NCI-H748 (cell line): ENCODE results near the gene GYS1.

ENCODE experiments used
- DNase-seq: peaks from one replicate; lab custom pipeline; 2025; ENCODE audit not compliant: unreplicated experiment; lab: John Stamatoyannopoulos, UW

The GYS1 gene

GRCh38 chr19:48965040-48965805 lies 27.9 kb downstream of the GYS1 start, which contains the start of gene FTL:
Gene FTL, plus strand, starts transcription at chr19:48965309. Its CDS starts 199 bp downstream, at chr19:48965508.
- peak; percentile 98 for DNase-seq

- no peak for DNase-seq
Observed at GRCh38 chr19:48964205-48965039, 28.7 kb downstream of the GYS1 start.

DNA sequence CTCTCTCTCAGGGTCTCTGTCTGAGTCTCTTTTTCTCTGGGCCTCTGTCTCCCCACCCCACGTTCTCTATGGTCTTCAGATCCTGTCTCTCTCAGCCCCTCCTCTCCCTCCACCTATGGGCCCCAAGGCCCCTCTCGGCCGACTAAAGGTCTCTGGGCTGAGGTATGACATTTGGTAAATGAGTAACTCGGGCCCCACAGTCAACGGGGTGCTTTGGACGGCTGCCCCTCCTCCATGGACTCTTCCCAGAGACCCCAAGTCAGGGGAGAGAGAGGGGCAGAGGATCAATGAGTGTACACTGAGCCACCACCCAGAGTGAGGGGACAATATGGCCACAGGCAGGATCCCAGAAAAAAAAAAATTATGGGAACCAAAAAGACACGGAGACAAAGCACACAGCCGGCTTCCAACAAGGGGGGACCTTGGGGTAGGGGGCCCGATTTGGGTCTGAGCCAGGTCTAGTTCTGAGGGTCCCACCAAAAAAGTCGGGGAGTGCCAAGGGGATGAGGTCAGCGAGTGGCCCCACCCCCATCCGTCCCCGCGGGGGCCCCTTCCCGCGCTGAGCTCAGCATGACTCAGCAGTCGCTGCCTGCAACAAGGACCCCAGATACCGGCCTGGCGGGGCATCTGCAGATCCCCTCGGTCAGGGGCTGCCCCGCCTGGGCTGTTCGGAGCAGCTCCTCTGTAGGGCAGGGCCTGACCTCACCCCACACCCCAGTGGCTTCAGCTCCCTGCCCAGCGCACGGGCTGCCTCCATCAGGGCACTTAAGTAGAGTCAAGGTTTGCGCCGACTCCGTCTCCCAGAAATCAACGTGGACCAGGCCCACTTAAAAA lies 29.5 kb downstream of the GYS1 start:
- peak; percentile 34 for DNase-seq

GRCh38 chr19:48962849-48963165 lies 30.3 kb downstream of the GYS1 start:
- no peak for DNase-seq

DNA sequence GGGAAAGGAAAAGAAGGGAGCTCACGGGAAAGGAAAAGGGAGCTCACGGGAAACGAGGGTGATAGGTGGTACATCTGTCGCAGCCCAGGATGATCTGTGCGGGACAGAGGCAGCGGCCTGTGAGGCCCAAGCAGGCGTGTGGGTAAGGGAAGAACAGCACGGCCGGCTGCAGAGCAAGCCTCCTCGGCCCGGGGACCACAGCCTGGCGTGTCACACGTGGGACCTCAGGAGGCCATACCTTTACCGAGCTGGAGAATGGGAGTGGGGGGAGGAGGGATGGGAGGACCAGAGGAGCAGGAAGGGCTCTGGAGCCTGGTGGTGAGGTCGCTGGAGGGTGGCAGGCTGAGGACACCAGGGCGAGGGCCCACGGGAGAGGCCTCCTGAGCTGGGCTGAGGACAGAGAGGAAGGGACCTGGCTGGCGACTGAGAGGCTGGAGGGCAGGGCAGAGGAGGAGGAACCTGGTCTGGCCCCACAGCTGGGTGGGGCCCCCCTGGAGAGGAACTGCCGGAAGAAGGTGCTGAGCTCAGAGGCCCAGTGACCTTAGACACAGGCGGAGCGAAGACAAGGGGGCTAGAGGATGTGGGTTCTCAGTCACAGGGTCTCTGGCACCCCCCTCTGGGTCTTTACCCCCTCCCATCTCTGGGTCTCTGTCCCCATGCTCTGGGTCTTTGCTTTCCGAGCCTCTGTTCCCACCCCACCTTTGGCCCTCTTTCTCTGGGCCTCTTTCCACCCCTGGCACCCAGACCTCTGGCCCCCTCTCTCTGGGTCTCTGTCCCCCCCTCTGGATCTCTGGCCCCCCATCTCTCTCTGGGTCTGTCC lies 30.9 kb downstream of the GYS1 start:
- DNase-seq: no peak

DNA sequence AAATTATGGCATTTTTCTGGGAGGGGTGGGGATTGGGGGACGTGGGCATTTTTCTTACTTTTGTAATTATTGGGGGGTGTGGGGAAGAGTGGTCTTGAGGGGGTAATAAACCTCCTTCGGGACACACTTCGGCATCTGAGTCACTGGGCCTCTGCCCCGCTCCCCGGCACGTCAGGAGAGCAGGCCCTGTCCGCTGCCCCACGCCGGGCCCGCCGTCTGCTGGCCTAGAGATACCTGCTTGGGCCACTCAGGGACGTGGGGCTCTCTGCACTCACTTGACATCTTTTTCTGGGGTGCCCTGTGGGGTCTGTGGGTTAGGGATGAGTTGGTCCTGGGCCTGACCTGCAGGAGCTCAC lies 31.5 kb downstream of the GYS1 start:
- DNase-seq: no peak

DNA sequence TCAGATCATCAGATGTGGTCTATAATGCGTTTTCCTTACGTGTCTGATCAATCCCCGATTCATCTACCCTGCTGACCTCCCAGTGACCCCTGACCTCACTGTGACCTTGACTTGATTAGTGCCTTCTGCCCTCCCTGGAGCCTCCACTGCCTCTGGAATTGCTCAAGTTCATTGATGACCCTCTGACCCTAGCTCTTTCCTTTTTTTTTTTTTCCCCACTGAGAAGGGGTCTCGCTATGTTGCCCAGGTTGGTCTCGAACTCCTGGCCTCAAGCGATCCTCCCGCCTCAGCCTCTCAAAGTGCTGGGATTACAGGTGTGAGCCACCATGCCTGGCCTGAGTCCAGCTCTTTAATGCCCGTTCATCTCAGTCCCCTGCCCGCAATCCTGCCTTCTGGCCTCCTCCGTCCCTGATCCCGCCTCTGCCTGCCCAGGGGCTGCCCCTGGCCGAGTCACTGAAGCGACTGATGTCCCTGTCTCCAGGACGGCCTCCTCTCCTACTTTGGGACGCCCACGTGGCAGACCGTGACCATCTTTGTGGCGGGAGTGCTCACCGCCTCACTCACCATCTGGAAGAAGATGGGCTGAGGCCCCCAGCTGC lies 32.0 kb downstream of the GYS1 start:
- DNase-seq: no peak

DNA sequence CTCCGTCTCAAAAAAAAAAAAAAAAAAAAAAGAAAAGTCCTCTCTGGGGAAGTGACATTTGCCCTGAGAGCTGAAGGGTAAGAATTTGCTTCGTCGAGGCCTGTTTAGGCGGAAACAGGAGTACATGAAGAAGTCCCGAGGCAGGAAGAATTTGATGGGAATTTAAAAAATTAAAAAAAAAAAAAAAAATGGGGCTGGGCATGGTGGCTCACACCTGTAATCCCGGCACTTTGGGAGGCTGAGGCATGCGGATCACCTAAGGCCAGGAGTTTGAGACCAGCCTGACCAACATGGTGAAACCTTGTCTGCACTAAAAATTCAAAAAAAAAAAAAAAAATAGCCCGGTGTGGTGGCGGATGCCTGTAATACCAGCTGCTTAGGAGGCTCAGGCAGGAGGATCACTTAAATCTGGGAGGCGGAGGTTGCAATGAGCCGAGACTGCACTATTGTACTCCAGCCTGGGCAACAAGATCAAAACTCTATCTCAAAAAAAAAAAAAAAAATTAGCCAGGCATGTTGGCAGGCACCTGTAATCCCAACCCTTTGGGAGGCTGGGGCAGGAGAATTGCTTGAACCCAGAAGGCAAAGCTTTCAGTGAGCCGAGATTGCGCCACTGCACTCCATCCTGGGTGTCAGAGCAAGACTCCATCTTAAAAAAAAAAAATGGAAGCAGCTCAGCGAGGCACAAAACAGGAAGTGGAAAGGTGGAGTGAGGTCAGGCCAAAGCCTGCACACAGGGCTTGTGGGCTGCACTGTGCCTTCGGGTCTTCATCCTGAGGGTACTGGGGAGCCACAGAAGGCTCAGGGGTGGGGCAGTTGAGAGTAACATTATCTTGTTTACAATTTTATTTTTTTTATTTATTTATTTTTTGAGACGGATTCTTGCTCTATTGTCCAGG lies 33.5 kb downstream of the GYS1 start:
- no peak for DNase-seq

- DNase-seq: no peak
Observed at GRCh38 chr19:48958006-48958405, 35.1 kb downstream of the GYS1 start.

- no peak for DNase-seq
Observed at GRCh38 chr19:48955308-48955958, 37.7 kb downstream of the GYS1 start.

DNA sequence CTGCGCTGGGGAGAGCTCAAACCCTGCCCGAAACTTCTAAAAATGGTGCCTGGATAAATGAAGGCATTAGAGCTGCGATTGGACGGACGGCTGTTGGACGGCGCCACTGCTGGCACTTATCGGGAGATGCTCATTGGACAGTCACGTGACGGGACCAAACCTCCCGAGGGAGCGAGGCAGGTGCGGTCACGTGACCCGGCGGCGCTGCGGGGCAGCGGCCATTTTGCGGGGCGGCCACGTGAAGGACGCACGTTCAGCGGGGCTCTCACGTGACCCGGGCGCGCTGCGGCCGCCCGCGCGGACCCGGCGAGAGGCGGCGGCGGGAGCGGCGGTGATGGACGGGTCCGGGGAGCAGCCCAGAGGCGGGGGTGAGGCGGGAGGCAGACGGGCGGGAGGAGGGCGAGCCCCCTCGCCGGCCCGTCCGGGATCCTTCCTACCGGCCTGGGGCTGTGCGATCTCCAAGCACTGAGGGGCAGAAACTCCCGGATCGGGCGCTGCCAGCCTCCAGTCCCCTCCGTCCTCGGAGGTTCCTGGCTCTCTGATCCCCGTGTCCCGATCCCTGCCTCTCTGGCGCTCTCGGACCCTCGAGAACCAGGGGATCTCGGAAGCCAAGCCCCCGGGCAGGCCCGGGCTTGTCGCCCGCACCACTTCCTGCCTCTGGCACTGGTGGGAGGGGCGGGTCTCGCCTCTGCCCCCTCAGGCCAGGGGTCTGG lies 38.4 kb downstream of the GYS1 start, which contains the start of gene BAX:
BAX (plus strand) TSS at position 281 of the 713 bp plus-strand sequence; CDS start at position 335, 54 bp downstream.
- DNase-seq: peak; percentile 100

DNA sequence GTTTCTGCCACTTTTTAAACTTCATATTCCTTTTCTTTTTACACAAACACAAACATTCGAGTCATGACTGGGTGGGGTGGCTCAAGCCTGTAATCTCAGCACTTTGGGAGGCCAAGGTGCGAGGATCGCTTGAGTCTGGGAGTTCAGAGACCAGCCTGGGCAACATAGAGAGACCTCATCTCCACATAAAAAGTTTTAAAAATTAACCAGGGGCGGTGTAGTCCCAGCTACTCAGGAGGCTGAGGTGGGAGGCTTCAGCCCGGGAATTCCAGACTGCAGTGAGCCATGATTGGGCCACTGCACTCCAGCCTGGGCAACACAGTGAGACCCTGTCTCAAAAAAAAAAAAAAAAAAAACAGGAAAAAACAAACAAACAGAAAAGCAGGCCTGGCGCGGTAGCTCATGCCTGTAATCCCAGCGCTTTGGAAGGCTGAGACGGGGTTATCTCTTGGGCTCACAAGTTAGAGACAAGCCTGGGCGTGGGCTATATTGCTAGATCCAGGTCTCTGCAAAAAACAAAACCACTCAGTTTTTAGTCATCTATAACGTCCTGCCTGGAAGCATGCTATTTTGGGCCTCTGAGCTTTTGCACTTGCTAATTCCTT lies 39.0 kb downstream of the GYS1 start:
- no peak for DNase-seq

DNA sequence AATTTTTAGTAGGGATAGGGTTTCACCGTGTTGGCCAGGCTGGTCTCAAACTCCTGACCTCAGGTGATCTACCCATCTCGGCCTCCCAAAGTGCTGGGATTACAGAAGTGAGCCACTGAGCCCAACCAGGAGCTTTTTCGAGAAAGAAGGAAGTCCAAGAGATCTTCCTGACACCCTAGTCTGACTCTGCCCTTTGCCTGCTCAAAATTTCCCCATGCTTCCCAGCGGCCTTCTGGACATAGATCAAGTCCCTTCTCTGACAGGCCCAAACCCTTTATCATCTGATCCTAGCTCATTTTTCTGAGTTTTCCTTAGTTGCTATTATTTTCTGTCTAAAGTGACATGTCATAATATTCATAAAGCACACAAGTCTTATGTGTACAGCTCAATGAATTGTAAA lies 40.0 kb downstream of the GYS1 start:
- no peak for DNase-seq

GRCh38 chr19:48950830-48951519 lies 42.1 kb downstream of the GYS1 start:
- no peak for DNase-seq

DNA sequence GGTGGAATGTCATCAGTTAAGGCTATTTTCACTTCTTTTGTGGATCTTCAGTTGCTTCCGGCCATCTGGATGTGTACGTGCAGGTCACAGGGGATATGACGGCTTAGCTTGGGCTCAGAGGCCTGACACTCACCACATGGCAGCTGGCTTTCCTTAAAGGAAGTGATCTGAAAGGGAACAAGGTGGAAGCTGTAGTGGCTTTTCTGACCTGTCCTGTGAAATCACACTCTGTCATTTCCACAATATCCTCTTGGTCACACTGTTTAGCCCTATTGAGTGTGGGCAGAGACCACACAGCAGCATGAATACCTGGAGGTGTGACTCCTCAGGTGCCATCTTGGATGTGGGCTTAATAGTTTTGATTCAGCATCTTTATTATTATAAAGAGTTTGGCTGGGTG lies 43.0 kb downstream of the GYS1 start:
- DNase-seq: no peak

- no peak for DNase-seq
Observed at GRCh38 chr19:48947258-48947542, 45.9 kb downstream of the GYS1 start.
